Natural killer cell (primary cell): ENCODE results near the gene RSAD2. TPM values are rescaled to one million over a fixed set of nuclear protein-coding genes. Genes with fewer than 3 reads are reported as not detected.

Experiments used
- ATAC-seq, 3 donors: fragments of 150-1000 bp in 2 of 3; fragments of 200-7000 bp in 1 of 3; cut with Tn5 transposase; 1 replicate in 1 of 3; 2 replicates in 2 of 3; pipeline ENCODE4 v1.10.0; 2021; ENCODE audit warnings: mild to moderate bottlenecking in 2 of 3, moderate library complexity in 2 of 3
- DNase-seq, 2 donors: peaks; one replicate each; pipeline versions ENCODE4 v3.0.0 to v3.0.0-alpha.2; 2013 to 2021; ENCODE audit warnings: mixed read lengths in 1 of 2
- H3K27ac ChIP-seq: one replicate; pipeline ENCODE4 v1.5.1; 2013; ENCODE audit warnings: mild to moderate bottlenecking, low read length
- H3K27me3 ChIP-seq: one replicate; pipeline ENCODE4 v1.6.1; 2013; ENCODE audit warnings: low read length; ENCODE audit not compliant: control insufficient read depth, insufficient read depth
- H3K36me3 ChIP-seq: one replicate; pipeline ENCODE4 v1.6.1; 2013; ENCODE audit warnings: low read length; ENCODE audit not compliant: control insufficient read depth, insufficient read depth
- H3K4me1 ChIP-seq: one replicate; pipeline ENCODE4 v1.6.1; 2013; ENCODE audit warnings: low read length; ENCODE audit not compliant: control insufficient read depth, insufficient read depth
- H3K4me3 ChIP-seq: one replicate; pipeline ENCODE4 v1.5.1; 2013; ENCODE audit warnings: low read length
- H3K9me3 ChIP-seq: one replicate; pipeline ENCODE4 v1.6.1; 2013; ENCODE audit warnings: low read length; ENCODE audit not compliant: control insufficient read depth, insufficient read depth
- H3K27ac Mint-ChIP-seq, 2 donors: one replicate each; pipeline ENCODE4 v1.8.0; 2022; ENCODE audit warnings: mild to moderate bottlenecking in 2 of 2, mixed read lengths in 2 of 2, moderate library complexity in 1 of 2
- H3K27me3 Mint-ChIP-seq, 2 donors: one replicate each; pipeline ENCODE4 v1.8.0; 2022; ENCODE audit warnings: low read depth in 2 of 2, mixed read lengths in 2 of 2
- H3K36me3 Mint-ChIP-seq: one replicate; pipeline ENCODE4 v1.8.0; 2022; ENCODE audit warnings: mixed read lengths
- H3K4me1 Mint-ChIP-seq, 2 donors: one replicate each; pipeline ENCODE4 v1.8.0; 2022; ENCODE audit warnings: mixed read lengths in 2 of 2
- H3K4me3 Mint-ChIP-seq: one replicate; pipeline ENCODE4 v1.8.0; 2022; ENCODE audit warnings: mild to moderate bottlenecking, moderate library complexity, mixed read lengths
- H3K9me3 Mint-ChIP-seq, 2 donors: one replicate each; pipeline ENCODE4 v1.8.0; 2022; ENCODE audit warnings: mixed read lengths in 2 of 2
- CTCF ChIP-seq: fragments of 200-600 bp; IDR thresholded peaks from one replicate; pipeline ENCODE4 v1.8.0; 2022; ENCODE audit warnings: antibody characterized with exemption
- WGBS: methylation state at CpG from one replicate; pipeline ENCODE4 v1.1.7; 2013; ENCODE audit warnings: missing lambda C conversion rate; ENCODE audit not compliant: insufficient coverage; 5-methylcytosine and 5-hydroxymethylcytosine counted together
- intact Hi-C: fragments of 100-400 bp; cut with micrococcal nuclease; formaldehyde crosslinking; loops from one replicate; pipeline ENCODE4 v1.14.2; 2022
- total RNA-seq, 4 donors: library from RNA; stranded (reverse); fragments of 120-200 nt in 1 of 4; gene quantifications; one replicate each; pipeline versions ENCODE4 v1.2.3 to v1.2.4, GENCODE V29; 2013 to 2022

Gene RSAD2
- 10 to 100 TPM in 1 of 3 donors, 1 to 10 TPM in 2; 7.9 to 12.0 (median 9.4) TPM for total RNA-seq
- 9.4 TPM for total RNA-seq (2013)

GRCh38 chr2:6877402-6878304, at the start of gene RSAD2:
Gene RSAD2 (plus strand): TSS chr2:6877777. CDS start chr2:6877801, 24 bp downstream.
- H3K27ac ChIP-seq = peak within 1 kb of the TSS; percentile 36
- Mint-ChIP-seq H3K27me3 (no peaks in the 10 kb centered on the region), H3K36me3 (no peaks in the 10 kb centered on the region), H3K4me1 (peaks cover 38 to 39% of the 10 kb centered on the region in 2 donors), H3K4me3 (peak within 1 kb of the TSS; percentile 86), H3K9me3 (peaks cover 0 to 3% of the 10 kb centered on the region in 2 donors), H3K27ac (peak within 1 kb of the TSS; percentile 70 to 89)
- no peaks in the 10 kb centered on the region for H3K9me3 ChIP-seq
- DNase-seq (peak in 1 of 2 donors; percentile 80), ATAC-seq (peak; percentile 89 to 94 (median 91))
- 22% methylated on average over 10 of the region's 10 CpGs for WGBS
- H3K27me3 ChIP-seq = no peaks in the 10 kb centered on the region
- no peak for TF ChIP-seq CTCF
- intact Hi-C loops = loop anchor here (1.0 kb wide), 1 partner anchor 11 kb away; no protein-coding TSS in a partner anchor
- peaks cover 17% of the 10 kb centered on the region for H3K4me1 ChIP-seq
- H3K36me3 ChIP-seq = no peaks in the 10 kb centered on the region
- peak within 1 kb of the TSS; percentile 29 for H3K4me3 ChIP-seq

- intact Hi-C loops = no loop called here
Measured at GRCh38 chr2:6828299-6828584, 49.3 kb upstream of the RSAD2 start.

GRCh38 chr2:6831229-6831628, 46.3 kb upstream of the RSAD2 start:
- Mint-ChIP-seq H3K36me3 (peaks cover 19% of the 10 kb centered on the region), H3K4me1 (peaks cover 16 to 19% of the 10 kb centered on the region in 2 donors), H3K9me3 (peaks cover 10 to 21% of the 10 kb centered on the region in 2 donors), H3K4me3 (no peak overlapping the region), H3K27me3 (no peaks in the 10 kb centered on the region), H3K27ac (no peak overlapping the region)
- no peak for TF ChIP-seq CTCF
- no peaks in the 10 kb centered on the region for H3K4me1 ChIP-seq
- WGBS = 83% methylated on average over 1 of the region's 1 CpG
- no peak overlapping the region for H3K4me3 ChIP-seq
- ATAC-seq (no peak), DNase-seq (no peak)
- intact Hi-C loops = no loop called here
- no peak overlapping the region for H3K27ac ChIP-seq
- no peaks in the 10 kb centered on the region for H3K36me3 ChIP-seq
- no peaks in the 10 kb centered on the region for H3K27me3 ChIP-seq
- no peaks in the 10 kb centered on the region for H3K9me3 ChIP-seq

More at GRCh38 chr2:6828299-6828584, 49.3 kb upstream of the RSAD2 start:
- no peak overlapping the region for H3K27ac ChIP-seq
- H3K9me3 ChIP-seq = no peaks in the 10 kb centered on the region
- Mint-ChIP-seq H3K9me3 (peaks cover 7 to 18% of the 10 kb centered on the region in 2 donors), H3K4me1 (peaks cover 13 to 21% of the 10 kb centered on the region in 2 donors), H3K27ac (no peak overlapping the region), H3K4me3 (no peak overlapping the region), H3K27me3 (no peaks in the 10 kb centered on the region), H3K36me3 (peaks cover 19% of the 10 kb centered on the region)
- no peaks in the 10 kb centered on the region for H3K27me3 ChIP-seq
- peak; percentile 39 for TF ChIP-seq CTCF
- DNase-seq = peak in 1 of 2 donors; percentile 27
- H3K36me3 ChIP-seq = no peaks in the 10 kb centered on the region
- ATAC-seq = no peak
- 20% methylated on average over 1 of the region's 2 CpGs for WGBS
- H3K4me3 ChIP-seq = no peak overlapping the region
- no peaks in the 10 kb centered on the region for H3K4me1 ChIP-seq
